Astrocyte of the cerebellum (primary cell): ENCODE measurements around the gene CD52.

Experiments used
- DNase-seq: peaks from one replicate; pipeline ENCODE4 v3.0.0-alpha.2; 2011; ENCODE audit warnings: low read depth
- H3K4me3 ChIP-seq: 2 replicates; pipeline ENCODE4 v1.5.1; 2011; ENCODE audit warnings: mild to moderate bottlenecking, low read depth, low read length, moderate library complexity
- in situ Hi-C: cut with HindIII; loops from 2 replicates; pipeline ENCODE4 v1.10.0; 2017; ENCODE audit warnings: low sequenced_read_pairs
- TF ChIP-seq, protein P1 (sequence below): IDR thresholded peaks from 2 replicates; pipeline ENCODE4 v1.5.1; 2012; ENCODE audit warnings: low read length, low read depth, moderate library complexity, mild to moderate bottlenecking; ENCODE audit errors: missing control alignments

CD52 gene

DNA sequence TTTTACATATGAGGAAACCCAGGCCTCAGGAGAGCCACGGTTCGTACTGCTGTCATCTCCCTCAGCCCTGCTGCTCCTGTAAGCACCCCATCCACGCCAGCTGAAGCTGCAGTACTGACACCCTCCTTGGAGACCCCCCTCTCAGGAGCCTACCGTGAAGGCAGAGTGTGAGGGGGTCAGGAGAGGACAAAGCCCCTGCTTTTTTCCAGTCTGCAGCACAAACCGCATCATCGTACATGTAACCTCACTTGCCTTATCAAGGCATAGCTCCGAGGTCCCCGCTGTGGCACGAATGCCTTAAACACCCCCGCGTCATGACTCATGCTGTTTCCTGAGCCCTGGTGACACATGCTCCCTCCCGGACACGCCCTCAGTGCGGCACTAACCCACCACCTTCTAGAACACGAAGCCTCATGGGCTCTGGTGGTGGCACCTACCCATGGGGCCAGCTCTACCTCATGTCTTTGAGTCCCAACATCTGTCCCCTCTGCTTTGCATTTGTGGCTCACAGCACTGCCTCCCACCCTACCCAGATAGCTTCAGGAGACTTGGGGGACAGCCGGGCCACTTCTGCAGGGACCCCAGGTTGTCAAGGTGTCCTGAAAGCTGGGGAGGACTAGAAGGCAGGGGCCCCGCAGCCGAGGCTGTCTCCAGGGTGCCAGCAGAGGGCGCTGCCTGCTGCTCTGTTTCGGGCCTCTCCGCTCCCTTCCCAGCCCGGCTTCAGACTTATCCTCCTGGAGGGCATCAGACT is 33.0 kb upstream of the CD52 start:
- in situ Hi-C loops, result no loop called here
- peak; percentile 83 for DNase-seq
- TF ChIP-seq, protein P1, sequence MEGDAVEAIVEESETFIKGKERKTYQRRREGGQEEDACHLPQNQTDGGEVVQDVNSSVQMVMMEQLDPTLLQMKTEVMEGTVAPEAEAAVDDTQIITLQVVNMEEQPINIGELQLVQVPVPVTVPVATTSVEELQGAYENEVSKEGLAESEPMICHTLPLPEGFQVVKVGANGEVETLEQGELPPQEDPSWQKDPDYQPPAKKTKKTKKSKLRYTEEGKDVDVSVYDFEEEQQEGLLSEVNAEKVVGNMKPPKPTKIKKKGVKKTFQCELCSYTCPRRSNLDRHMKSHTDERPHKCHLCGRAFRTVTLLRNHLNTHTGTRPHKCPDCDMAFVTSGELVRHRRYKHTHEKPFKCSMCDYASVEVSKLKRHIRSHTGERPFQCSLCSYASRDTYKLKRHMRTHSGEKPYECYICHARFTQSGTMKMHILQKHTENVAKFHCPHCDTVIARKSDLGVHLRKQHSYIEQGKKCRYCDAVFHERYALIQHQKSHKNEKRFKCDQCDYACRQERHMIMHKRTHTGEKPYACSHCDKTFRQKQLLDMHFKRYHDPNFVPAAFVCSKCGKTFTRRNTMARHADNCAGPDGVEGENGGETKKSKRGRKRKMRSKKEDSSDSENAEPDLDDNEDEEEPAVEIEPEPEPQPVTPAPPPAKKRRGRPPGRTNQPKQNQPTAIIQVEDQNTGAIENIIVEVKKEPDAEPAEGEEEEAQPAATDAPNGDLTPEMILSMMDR, result peak; percentile 77
- H3K4me3 ChIP-seq, result no peak overlapping the region

DNA sequence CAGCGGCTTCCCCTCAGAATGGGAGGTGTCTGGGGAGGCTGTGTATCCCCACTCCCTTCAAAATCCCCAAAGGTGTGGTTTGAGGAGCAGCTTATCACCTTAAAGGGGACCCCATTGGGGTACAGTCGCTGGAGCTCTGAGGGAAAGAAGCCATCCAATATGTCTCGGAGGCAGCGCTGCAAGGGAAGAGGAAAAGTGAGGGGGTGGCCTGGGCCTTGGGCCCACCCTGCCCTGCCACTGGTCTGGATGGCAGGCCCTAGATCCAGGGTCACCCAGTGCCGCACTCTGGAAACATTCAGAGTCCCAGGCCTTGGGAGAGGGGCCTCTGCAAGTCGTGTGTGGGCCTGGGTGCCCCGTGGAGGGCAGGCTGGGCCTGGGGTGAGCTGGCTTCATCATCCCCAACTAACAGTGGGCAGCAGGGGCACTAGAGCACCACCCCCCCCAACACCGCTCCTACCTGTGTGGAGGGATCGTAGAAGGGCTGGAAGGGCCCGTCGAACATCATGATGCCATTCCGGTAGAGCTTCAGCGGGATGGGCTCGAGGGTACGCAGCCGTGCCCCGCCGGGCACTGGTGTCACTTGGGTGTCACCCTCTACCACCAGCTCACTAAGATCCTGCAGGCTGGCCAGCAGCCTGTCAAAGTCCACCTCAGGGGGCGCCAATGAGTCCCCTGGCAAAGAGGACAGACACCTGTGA is 32.2 kb upstream of the CD52 start:
- in situ Hi-C loops, result no loop called here
- no peak overlapping the region for H3K4me3 ChIP-seq
- TF ChIP-seq, protein P1, result peak; percentile 27
- no peak for DNase-seq

DNA sequence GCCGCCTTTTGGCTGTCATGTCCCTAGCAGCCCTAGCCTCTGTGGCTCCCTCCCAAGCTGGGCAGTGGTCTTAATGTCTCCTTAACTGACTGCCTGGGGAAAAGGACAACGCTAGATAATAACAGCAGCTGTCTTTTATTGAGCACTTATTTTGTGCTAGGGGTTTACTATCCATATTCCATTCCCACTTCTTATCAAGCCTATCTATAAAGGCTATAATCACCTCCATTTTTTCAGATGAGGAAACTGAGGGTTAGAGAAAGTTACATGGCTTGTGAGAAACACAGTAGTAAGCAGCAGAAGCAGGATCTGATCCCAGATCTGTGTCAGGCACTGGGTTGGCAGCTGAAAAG is 31.7 kb upstream of the CD52 start:
- no peak for DNase-seq
- H3K4me3 ChIP-seq, result no peak overlapping the region
- TF ChIP-seq, protein P1, result no peak
- in situ Hi-C loops, result no loop called here

DNA sequence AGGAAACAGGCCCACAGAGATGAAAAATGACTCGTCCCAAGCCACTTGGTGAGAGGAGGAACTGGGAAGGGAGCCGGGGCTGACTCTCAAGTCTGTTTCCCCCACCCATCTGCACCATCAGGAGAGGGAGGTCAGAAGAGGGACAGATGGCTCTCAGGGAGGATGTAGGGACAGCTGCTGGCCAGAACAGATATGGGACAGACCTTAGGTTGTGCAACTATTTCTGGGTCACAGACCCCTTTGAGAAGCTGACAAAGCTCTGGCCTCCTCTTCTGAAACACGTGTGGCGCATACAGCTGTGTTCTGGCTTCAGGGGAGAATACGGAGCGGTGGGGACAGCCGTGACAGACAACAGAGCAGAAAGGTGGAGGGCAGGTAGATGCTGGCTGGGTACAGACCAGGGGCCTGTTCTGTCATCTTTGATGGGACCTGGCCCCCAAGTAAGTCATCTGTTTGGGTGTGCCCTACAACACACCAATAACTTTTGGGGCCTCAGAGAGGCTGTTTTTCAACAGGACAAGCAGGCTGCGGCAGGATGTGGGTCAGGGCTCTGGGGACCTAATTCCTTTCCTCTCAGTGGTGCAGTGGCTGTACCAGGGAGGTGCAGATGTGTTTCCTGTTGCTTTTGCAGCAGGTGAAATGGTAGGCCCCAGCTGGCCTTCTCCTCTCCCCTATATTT is 30.6 kb upstream of the CD52 start:
- in situ Hi-C loops, result no loop called here
- no peak overlapping the region for H3K4me3 ChIP-seq
- TF ChIP-seq, protein P1, result no peak
- DNase-seq, result no peak

DNA sequence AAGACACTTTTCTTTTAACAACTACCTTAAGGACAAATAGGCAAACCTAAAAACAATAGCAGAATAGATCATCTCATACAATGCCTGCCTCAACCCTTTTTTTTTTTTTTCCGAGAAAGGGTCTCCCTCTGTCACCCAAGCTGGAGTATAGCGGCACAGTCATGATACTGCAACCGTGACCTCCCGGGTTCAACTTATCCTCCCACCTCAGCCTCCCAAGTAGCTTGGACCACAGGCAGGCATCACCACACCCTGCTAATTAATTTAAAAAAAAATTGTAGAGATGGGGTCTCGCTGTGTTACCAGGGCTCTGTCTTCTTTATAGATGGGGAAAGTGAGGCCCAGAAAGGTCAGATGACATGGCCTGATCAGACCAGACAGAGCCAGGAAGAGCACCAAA is 29.9 kb upstream of the CD52 start:
- no peak overlapping the region for H3K4me3 ChIP-seq
- no peak for DNase-seq
- in situ Hi-C loops, result no loop called here
- TF ChIP-seq, protein P1, result no peak

- TF ChIP-seq, protein P1, result no peak
- H3K4me3 ChIP-seq, result no peak overlapping the region
- in situ Hi-C loops, result no loop called here
- no peak for DNase-seq
These were observed 29.3 kb upstream of the CD52 start for GRCh38 chr1:26288311-26288941.
